HepG2 (cell line): ENCODE results near the gene SNX19.

Experiments used
- ATF2 ChIP-seq: sonication (generic); formaldehyde crosslinking; IDR thresholded peaks from 2 replicates; pipeline ENCODE4 v1.4.0; 2020; ENCODE audit warnings: missing genetic modification reagents
- CREB1 ChIP-seq, 2 experiments: fragments of 450-650 bp in 1 of 2; IDR thresholded peaks; 2 replicates each; pipeline ENCODE4 v1.6.1; 2016 to 2017; ENCODE audit warnings: control low read depth in 1 of 2, mild to moderate bottlenecking in 1 of 2, missing compliant biosample characterization in 1 of 2, missing genetic modification characterization in 1 of 2
- GABPB1 ChIP-seq: IDR thresholded peaks from 2 replicates; pipeline ENCODE4 v1.6.1; 2016; ENCODE audit warnings: mild to moderate bottlenecking, missing genetic modification reagents, moderate library complexity, missing compliant biosample characterization
- KAT2B ChIP-seq: fragments of 150-350 bp; IDR thresholded peaks from 2 replicates; pipeline ENCODE4 v1.6.1; 2014; ENCODE audit warnings: low read depth, low read length, borderline replicate concordance
- KDM1A ChIP-seq: IDR thresholded peaks from 2 replicates; pipeline ENCODE4 v1.6.1; 2016; ENCODE audit warnings: missing compliant biosample characterization
- NFIC ChIP-seq: IDR thresholded peaks from 2 replicates; pipeline ENCODE4 v1.6.1; 2012; ENCODE audit warnings: mild to moderate bottlenecking, low read length, inconsistent platforms
- SIN3B ChIP-seq: fragments of 150-350 bp; IDR thresholded peaks from 2 replicates; pipeline ENCODE4 v1.6.1; 2014; ENCODE audit warnings: low read length
- SMAD3 ChIP-seq: sonication (generic); formaldehyde crosslinking; IDR thresholded peaks from 2 replicates; pipeline ENCODE4 v1.4.0; 2020; ENCODE audit warnings: missing genetic modification reagents
- TAF1 ChIP-seq: sonication (generic); formaldehyde crosslinking; IDR thresholded peaks from 2 replicates; pipeline ENCODE4 v1.4.0; 2020; ENCODE audit warnings: missing genetic modification reagents
- TFAP4 ChIP-seq: sonication (generic); IDR thresholded peaks from 2 replicates; pipeline ENCODE4 v1.6.1; 2016; ENCODE audit warnings: low read depth, borderline replicate concordance
- ZFP37 ChIP-seq: sonication (generic); formaldehyde crosslinking; IDR thresholded peaks from 2 replicates; pipeline ENCODE4 v1.4.0; 2020; ENCODE audit warnings: missing genetic modification reagents, borderline replicate concordance
- ZNF274 ChIP-seq: sonication (generic); formaldehyde crosslinking; IDR thresholded peaks from 2 replicates; pipeline ENCODE4 v1.5.1; 2020; ENCODE audit warnings: mild to moderate bottlenecking, missing genetic modification reagents

GRCh38 chr11:130840679-130841078 lies 75.6 kb downstream of the SNX19 start:
- no peak for TF ChIP-seq GABPB1 (CRISPR knock-in tag)
- no peak for TF ChIP-seq CREB1 (IDR thresholded peaks at IDR 0.05)
- no peak for TF ChIP-seq CREB1 (CRISPR knock-in tag; IDR thresholded peaks at IDR 0.05)
- no peak for TF ChIP-seq ATF2 (CRISPR knock-in tag)
- TF ChIP-seq KAT2B, result no peak
- TF ChIP-seq NFIC, result no peak
- TF ChIP-seq SIN3B, result no peak
- no peak for TF ChIP-seq TFAP4
- TF ChIP-seq SMAD3 (CRISPR knock-in tag), result no peak
- no peak for TF ChIP-seq KDM1A
- no peak for TF ChIP-seq TAF1 (CRISPR knock-in tag)
- no peak for TF ChIP-seq ZNF274 (CRISPR knock-in tag)
- TF ChIP-seq ZFP37 (CRISPR knock-in tag), result no peak
